B cell (primary cell): ENCODE measurements around the gene PWWP2B. TPM values are rescaled to one million over a fixed set of nuclear protein-coding genes. Genes with fewer than 3 reads are reported as not detected.
A peak's percentile ranks its signal among the peaks of the same experiment; 100 is the strongest.

Experiments
- ATAC-seq: fragments of 200-7000 bp; cut with Tn5 transposase; one replicate; pipeline ENCODE4 v1.10.0; 2021; ENCODE audit warnings: low read depth, mild to moderate bottlenecking, moderate number of reproducible peaks, moderate library complexity
- CTCF ChIA-PET: fragments of 350-600 bp; sonication (Branson Sonifier 250); formaldehyde crosslinking; loops from one replicate; lab custom pipeline; 2021; ENCODE audit warnings: antibody characterized with exemption, inconsistent platforms; lab: Charles Lee
- POLR2A ChIA-PET: fragments of 350-600 bp; sonication (Branson Sonifier 250); formaldehyde crosslinking; loops from one replicate; lab custom pipeline; 2021; ENCODE audit warnings: antibody characterized with exemption; lab: Charles Lee
- DNase-seq: peaks from one replicate; pipeline ENCODE4 v3.0.0; 2013
- H2AFZ ChIP-seq: 2 replicates; pipeline ENCODE4 v1.6.1; 2012; ENCODE audit warnings: mild to moderate bottlenecking, low read depth, low read length; ENCODE audit not compliant: insufficient read depth, poor library complexity, severe bottlenecking
- H3K27ac ChIP-seq, 2 donors: 1 replicate in 1 of 2; 2 replicates in 1 of 2; pipeline ENCODE4 v1.5.1; 2012 to 2013; ENCODE audit warnings: low read length in 2 of 2, mild to moderate bottlenecking in 2 of 2, moderate library complexity in 1 of 2
- H3K27me3 ChIP-seq, 4 experiments: fragments of 200-600 bp in 1 of 4; sonication (generic) in 1 of 4; replicated peaks in 1 of 4; 1 replicate in 2 of 4; 2 replicates in 2 of 4; pipeline versions ENCODE4 v1.6.1 to v1.7.0; 2013 to 2016; ENCODE audit warnings: low read length in 3 of 4, mild to moderate bottlenecking in 2 of 4, mixed read lengths in 1 of 4, moderate library complexity in 1 of 4; ENCODE audit not compliant: insufficient read depth in 4 of 4, control insufficient read depth in 3 of 4; ENCODE audit errors: control extremely low read depth in 1 of 4
- H3K36me3 ChIP-seq, 2 experiments: replicated peaks in 1 of 2; 1 replicate in 1 of 2; 2 replicates in 1 of 2; pipeline versions ENCODE4 v1.6.1 to v1.7.1; 2013; ENCODE audit warnings: low read length in 1 of 2; ENCODE audit not compliant: insufficient read depth in 2 of 2, control insufficient read depth in 1 of 2; ENCODE audit errors: control extremely low read depth in 1 of 2, extremely low read depth in 1 of 2
- H3K4me1 ChIP-seq, 2 donors: fragments of 200-600 bp in 1 of 2; sonication (generic) in 1 of 2; 1 replicate in 1 of 2; 2 replicates in 1 of 2; pipeline versions ENCODE4 v1.5.1 to v1.6.1; 2013 to 2017; ENCODE audit warnings: low read length in 2 of 2; ENCODE audit not compliant: control insufficient read depth in 2 of 2, insufficient read depth in 2 of 2
- H3K4me2 ChIP-seq: replicated peaks from 2 replicates; pipeline ENCODE3; 2012; ENCODE audit warnings: mild to moderate bottlenecking, low read depth, low read length; ENCODE audit not compliant: poor library complexity, severe bottlenecking
- H3K4me3 ChIP-seq, 5 experiments: fragments of 200-600 bp in 1 of 5; sonication (generic) in 1 of 5; 1 replicate in 3 of 5; 2 replicates in 2 of 5; pipeline versions ENCODE4 v1.5.1 to v1.7.0; 2011 to 2016; ENCODE audit warnings: low read length in 4 of 5, mild to moderate bottlenecking in 4 of 5, low read depth in 2 of 5, control low read depth in 1 of 5, moderate library complexity in 1 of 5; ENCODE audit not compliant: insufficient read depth in 1 of 5; ENCODE audit errors: control extremely low read depth in 1 of 5, extremely low read depth in 1 of 5
- H3K79me2 ChIP-seq: fragments of 200-600 bp; sonication (generic); one replicate; pipeline ENCODE4 v1.6.0; 2016; ENCODE audit warnings: low read length; ENCODE audit not compliant: control insufficient read depth, insufficient read depth
- H3K9ac ChIP-seq: fragments of 200-600 bp; sonication (generic); 2 replicates; pipeline ENCODE4 v1.6.1; 2017; ENCODE audit warnings: mild to moderate bottlenecking, low read length, moderate library complexity
- H3K9me3 ChIP-seq, 3 donors: one replicate each; pipeline versions ENCODE4 v1.6.1 to v1.7.1; 2013; ENCODE audit warnings: low read length in 2 of 3; ENCODE audit not compliant: control insufficient read depth in 2 of 3, insufficient read depth in 1 of 3; ENCODE audit errors: control extremely low read depth in 1 of 3
- H4K20me1 ChIP-seq: 2 replicates; pipeline ENCODE4 v1.6.0; 2012; ENCODE audit warnings: mild to moderate bottlenecking, low read length; ENCODE audit not compliant: insufficient read depth, control insufficient read depth, poor library complexity, severe bottlenecking
- H3K27ac Mint-ChIP-seq: one replicate; pipeline ENCODE4 v1.8.0; 2021; ENCODE audit warnings: mixed read lengths
- H3K27me3 Mint-ChIP-seq: one replicate; pipeline ENCODE4 v1.8.0; 2021; ENCODE audit warnings: mixed read lengths
- H3K4me1 Mint-ChIP-seq: one replicate; pipeline ENCODE4 v1.8.0; 2021; ENCODE audit warnings: mixed read lengths
- H3K4me3 Mint-ChIP-seq: one replicate; pipeline ENCODE4 v1.8.0; 2021; ENCODE audit warnings: mixed read lengths
- H3K9me3 Mint-ChIP-seq: one replicate; pipeline ENCODE4 v1.8.0; 2022; ENCODE audit warnings: mixed read lengths; ENCODE audit not compliant: insufficient read depth
- EZH2 ChIP-seq: IDR thresholded peaks from 2 replicates; pipeline ENCODE4 v1.6.1; 2012; ENCODE audit warnings: borderline replicate concordance, low read depth, mild to moderate bottlenecking, moderate library complexity, low read length; ENCODE audit not compliant: insufficient read depth, poor library complexity, severe bottlenecking
- WGBS: methylation state at CpG from one replicate; pipeline ENCODE4 v1.1.5; 2013; ENCODE audit warnings: missing lambda C conversion rate; ENCODE audit not compliant: insufficient coverage; 5-methylcytosine and 5-hydroxymethylcytosine counted together
- intact Hi-C: fragments of 100-400 bp; cut with micrococcal nuclease; formaldehyde crosslinking; loops from one replicate; pipeline ENCODE4 v1.10.0; 2022
- polyA plus RNA-seq: library from polyadenylated mRNA; depleted of rRNA; stranded (reverse); fragments of >200 nt; gene quantifications from 2 replicates; pipeline ENCODE4 v1.2.3, GENCODE V29; 2012
- total RNA-seq, 2 donors: library from RNA; stranded (reverse); fragments of 120-200 nt in 1 of 2; gene quantifications; 1 replicate in 1 of 2; 2 replicates in 1 of 2; pipeline versions ENCODE4 v1.2.3 to v1.2.4, GENCODE V29; 2013 to 2022
- TF ChIP-seq, protein P1 (sequence below): fragments of 200-600 bp; IDR thresholded peaks from one replicate; pipeline ENCODE4 v1.8.0; 2022; ENCODE audit warnings: antibody characterized with exemption, mild to moderate bottlenecking

Gene PWWP2B
- total and polyA plus RNA-seq, 2 donors (not counting 1 experiment from before 2014, with no cell fraction given): 13.6 to 34.4 TPM

- Histone ChIP-seq H4K20me1 (no peaks in the 10 kb centered on the region), H3K4me2 (no peak overlapping the region), H3K79me2 (no peaks in the 10 kb centered on the region), H3K9ac (no peak overlapping the region), H3K4me1 (peaks cover 20 to 42% of the 10 kb centered on the region in 2 donors), H2AFZ (no peak overlapping the region), H3K36me3 (no peaks in the 10 kb centered on the region), H3K4me3 (no peak overlapping the region), H3K27me3 (no peaks in the 10 kb centered on the region), H3K27ac (no peak overlapping the region), H3K9me3 (peaks cover 0 to 4% (median 0%) of the 10 kb centered on the region in 3 donors)
- intact Hi-C loops: no loop called here
- H3K27ac Mint-ChIP-seq: no peak overlapping the region
- CTCF ChIA-PET: interaction anchor here (1.2 kb wide), 1 partner anchor 43 kb away, joined by 3 read pairs; no protein-coding TSS in a partner anchor
- POLR2A ChIA-PET: no interaction called here
- H3K4me3 Mint-ChIP-seq: no peak overlapping the region
- WGBS: 88% methylated on average over 25 of the region's 25 CpGs
- ATAC-seq (no peak), DNase-seq (no peak)
- H3K4me1 Mint-ChIP-seq: peaks cover 33% of the 10 kb centered on the region
- H3K27me3 Mint-ChIP-seq: no peaks in the 10 kb centered on the region
- TF ChIP-seq EZH2: no peak
- TF ChIP-seq, protein P1, sequence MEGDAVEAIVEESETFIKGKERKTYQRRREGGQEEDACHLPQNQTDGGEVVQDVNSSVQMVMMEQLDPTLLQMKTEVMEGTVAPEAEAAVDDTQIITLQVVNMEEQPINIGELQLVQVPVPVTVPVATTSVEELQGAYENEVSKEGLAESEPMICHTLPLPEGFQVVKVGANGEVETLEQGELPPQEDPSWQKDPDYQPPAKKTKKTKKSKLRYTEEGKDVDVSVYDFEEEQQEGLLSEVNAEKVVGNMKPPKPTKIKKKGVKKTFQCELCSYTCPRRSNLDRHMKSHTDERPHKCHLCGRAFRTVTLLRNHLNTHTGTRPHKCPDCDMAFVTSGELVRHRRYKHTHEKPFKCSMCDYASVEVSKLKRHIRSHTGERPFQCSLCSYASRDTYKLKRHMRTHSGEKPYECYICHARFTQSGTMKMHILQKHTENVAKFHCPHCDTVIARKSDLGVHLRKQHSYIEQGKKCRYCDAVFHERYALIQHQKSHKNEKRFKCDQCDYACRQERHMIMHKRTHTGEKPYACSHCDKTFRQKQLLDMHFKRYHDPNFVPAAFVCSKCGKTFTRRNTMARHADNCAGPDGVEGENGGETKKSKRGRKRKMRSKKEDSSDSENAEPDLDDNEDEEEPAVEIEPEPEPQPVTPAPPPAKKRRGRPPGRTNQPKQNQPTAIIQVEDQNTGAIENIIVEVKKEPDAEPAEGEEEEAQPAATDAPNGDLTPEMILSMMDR: no peak
- H3K9me3 Mint-ChIP-seq: no peaks in the 10 kb centered on the region
Observed at GRCh38 chr10:132440791-132441565, 44.0 kb downstream of the PWWP2B start.

DNA sequence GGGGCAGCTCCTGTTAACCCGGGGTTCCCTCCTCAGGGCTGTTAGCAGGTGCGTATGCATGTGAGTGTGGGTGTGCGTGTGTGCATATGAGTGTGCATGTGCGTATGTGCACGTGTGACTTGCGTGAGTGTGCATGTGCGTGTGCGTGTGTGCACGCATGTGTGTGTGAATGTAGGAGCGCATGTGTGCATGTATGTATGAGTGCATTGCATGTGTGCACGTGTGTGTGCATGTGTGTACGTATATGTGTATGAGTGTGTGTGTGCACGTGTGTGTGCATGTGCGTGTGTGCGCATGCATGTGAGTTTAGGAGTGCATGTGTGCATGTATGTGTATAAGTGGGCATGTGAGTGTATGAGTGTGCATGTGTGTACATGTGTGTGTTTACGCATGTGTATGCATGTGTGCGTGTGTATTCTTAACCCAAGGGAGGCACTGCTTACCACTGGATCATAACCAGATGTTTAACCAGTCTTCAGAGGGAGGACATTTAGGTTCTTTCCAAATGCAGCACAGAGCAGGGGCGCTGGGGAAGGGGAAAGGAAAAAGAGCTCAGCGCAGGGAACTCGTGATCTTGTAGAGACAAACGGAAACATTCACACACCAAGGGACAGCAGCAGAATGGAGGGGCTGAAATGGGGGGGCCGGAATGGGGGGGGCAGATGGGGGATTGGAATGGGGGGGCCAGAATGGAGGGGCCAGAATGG, 45.0 kb downstream of the PWWP2B start:
- ATAC-seq (no peak), DNase-seq (no peak)
- intact Hi-C loops: no loop called here
- Mint-ChIP-seq H3K27ac (peak overlapping the region; percentile 70), H3K9me3 (no peaks in the 10 kb centered on the region), H3K27me3 (no peaks in the 10 kb centered on the region), H3K4me3 (peak overlapping the region; percentile 61), H3K4me1 (peaks cover 42% of the 10 kb centered on the region)
- H3K9me3 ChIP-seq: peaks cover 0 to 4% (median 0%) of the 10 kb centered on the region in 3 donors
- TF ChIP-seq, protein P1: no peak
- no peak for TF ChIP-seq EZH2
- no peak overlapping the region for H3K4me2 ChIP-seq
- H3K4me1 ChIP-seq: peaks cover 29 to 48% of the 10 kb centered on the region in 2 donors
- no peak overlapping the region for H3K9ac ChIP-seq
- H3K27ac ChIP-seq: no peak overlapping the region
- no peaks in the 10 kb centered on the region for H3K36me3 ChIP-seq
- H2AFZ ChIP-seq: no peak overlapping the region
- H3K4me3 ChIP-seq: no peak overlapping the region
- WGBS: 97% methylated on average over 15 of the region's 22 CpGs
- no peaks in the 10 kb centered on the region for H3K27me3 ChIP-seq
- H3K79me2 ChIP-seq: no peaks in the 10 kb centered on the region
- POLR2A ChIA-PET: no interaction called here
- no peaks in the 10 kb centered on the region for H4K20me1 ChIP-seq
- CTCF ChIA-PET: interaction anchor here (1.1 to 2.5 kb wide), 3 partner anchors 19 to 48 kb away, joined by 3 to 29 read pairs (median 3); no protein-coding TSS in a partner anchor
